B cell (primary cell): ENCODE data around the gene GPR156. TPM values are rescaled to one million over a fixed set of nuclear protein-coding genes. Genes with fewer than 3 reads are reported as not detected.

Experiments used
- ATAC-seq: fragments of 200-7000 bp; cut with Tn5 transposase; one replicate; pipeline ENCODE4 v1.10.0; 2021; ENCODE audit warnings: low read depth, mild to moderate bottlenecking, moderate number of reproducible peaks, moderate library complexity
- CTCF ChIA-PET: fragments of 350-600 bp; sonication (Branson Sonifier 250); formaldehyde crosslinking; loops from one replicate; lab custom pipeline; 2021; ENCODE audit warnings: antibody characterized with exemption, inconsistent platforms; lab: Charles Lee
- POLR2A ChIA-PET: fragments of 350-600 bp; sonication (Branson Sonifier 250); formaldehyde crosslinking; loops from one replicate; lab custom pipeline; 2021; ENCODE audit warnings: antibody characterized with exemption; lab: Charles Lee
- DNase-seq: peaks from one replicate; pipeline ENCODE4 v3.0.0; 2013
- H2AFZ ChIP-seq: 2 replicates; pipeline ENCODE4 v1.6.1; 2012; ENCODE audit warnings: mild to moderate bottlenecking, low read depth, low read length; ENCODE audit not compliant: insufficient read depth, poor library complexity, severe bottlenecking
- H3K27ac ChIP-seq, 2 donors: 1 replicate in 1 of 2; 2 replicates in 1 of 2; pipeline ENCODE4 v1.5.1; 2012 to 2013; ENCODE audit warnings: low read length in 2 of 2, mild to moderate bottlenecking in 2 of 2, moderate library complexity in 1 of 2
- H3K27me3 ChIP-seq, 4 experiments: fragments of 200-600 bp in 1 of 4; sonication (generic) in 1 of 4; replicated peaks in 1 of 4; 1 replicate in 2 of 4; 2 replicates in 2 of 4; pipeline versions ENCODE4 v1.6.1 to v1.7.0; 2013 to 2016; ENCODE audit warnings: low read length in 3 of 4, mild to moderate bottlenecking in 2 of 4, mixed read lengths in 1 of 4, moderate library complexity in 1 of 4; ENCODE audit not compliant: insufficient read depth in 4 of 4, control insufficient read depth in 3 of 4; ENCODE audit errors: control extremely low read depth in 1 of 4
- H3K36me3 ChIP-seq, 2 experiments: replicated peaks in 1 of 2; 1 replicate in 1 of 2; 2 replicates in 1 of 2; pipeline versions ENCODE4 v1.6.1 to v1.7.1; 2013; ENCODE audit warnings: low read length in 1 of 2; ENCODE audit not compliant: insufficient read depth in 2 of 2, control insufficient read depth in 1 of 2; ENCODE audit errors: control extremely low read depth in 1 of 2, extremely low read depth in 1 of 2
- H3K4me1 ChIP-seq, 2 donors: fragments of 200-600 bp in 1 of 2; sonication (generic) in 1 of 2; 1 replicate in 1 of 2; 2 replicates in 1 of 2; pipeline versions ENCODE4 v1.5.1 to v1.6.1; 2013 to 2017; ENCODE audit warnings: low read length in 2 of 2; ENCODE audit not compliant: control insufficient read depth in 2 of 2, insufficient read depth in 2 of 2
- H3K4me2 ChIP-seq: replicated peaks from 2 replicates; pipeline ENCODE3; 2012; ENCODE audit warnings: mild to moderate bottlenecking, low read depth, low read length; ENCODE audit not compliant: poor library complexity, severe bottlenecking
- H3K4me3 ChIP-seq, 5 experiments: fragments of 200-600 bp in 1 of 5; sonication (generic) in 1 of 5; 1 replicate in 3 of 5; 2 replicates in 2 of 5; pipeline versions ENCODE4 v1.5.1 to v1.7.0; 2011 to 2016; ENCODE audit warnings: low read length in 4 of 5, mild to moderate bottlenecking in 4 of 5, low read depth in 2 of 5, control low read depth in 1 of 5, moderate library complexity in 1 of 5; ENCODE audit not compliant: insufficient read depth in 1 of 5; ENCODE audit errors: control extremely low read depth in 1 of 5, extremely low read depth in 1 of 5
- H3K79me2 ChIP-seq: fragments of 200-600 bp; sonication (generic); one replicate; pipeline ENCODE4 v1.6.0; 2016; ENCODE audit warnings: low read length; ENCODE audit not compliant: control insufficient read depth, insufficient read depth
- H3K9ac ChIP-seq: fragments of 200-600 bp; sonication (generic); 2 replicates; pipeline ENCODE4 v1.6.1; 2017; ENCODE audit warnings: mild to moderate bottlenecking, low read length, moderate library complexity
- H3K9me3 ChIP-seq, 3 donors: one replicate each; pipeline versions ENCODE4 v1.6.1 to v1.7.1; 2013; ENCODE audit warnings: low read length in 2 of 3; ENCODE audit not compliant: control insufficient read depth in 2 of 3, insufficient read depth in 1 of 3; ENCODE audit errors: control extremely low read depth in 1 of 3
- H4K20me1 ChIP-seq: 2 replicates; pipeline ENCODE4 v1.6.0; 2012; ENCODE audit warnings: mild to moderate bottlenecking, low read length; ENCODE audit not compliant: insufficient read depth, control insufficient read depth, poor library complexity, severe bottlenecking
- H3K27ac Mint-ChIP-seq: one replicate; pipeline ENCODE4 v1.8.0; 2021; ENCODE audit warnings: mixed read lengths
- H3K27me3 Mint-ChIP-seq: one replicate; pipeline ENCODE4 v1.8.0; 2021; ENCODE audit warnings: mixed read lengths
- H3K4me1 Mint-ChIP-seq: one replicate; pipeline ENCODE4 v1.8.0; 2021; ENCODE audit warnings: mixed read lengths
- H3K4me3 Mint-ChIP-seq: one replicate; pipeline ENCODE4 v1.8.0; 2021; ENCODE audit warnings: mixed read lengths
- H3K9me3 Mint-ChIP-seq: one replicate; pipeline ENCODE4 v1.8.0; 2022; ENCODE audit warnings: mixed read lengths; ENCODE audit not compliant: insufficient read depth
- EZH2 ChIP-seq: IDR thresholded peaks from 2 replicates; pipeline ENCODE4 v1.6.1; 2012; ENCODE audit warnings: borderline replicate concordance, low read depth, mild to moderate bottlenecking, moderate library complexity, low read length; ENCODE audit not compliant: insufficient read depth, poor library complexity, severe bottlenecking
- WGBS: methylation state at CpG from one replicate; pipeline ENCODE4 v1.1.5; 2013; ENCODE audit warnings: missing lambda C conversion rate; ENCODE audit not compliant: insufficient coverage; 5-methylcytosine and 5-hydroxymethylcytosine counted together
- intact Hi-C: fragments of 100-400 bp; cut with micrococcal nuclease; formaldehyde crosslinking; loops from one replicate; pipeline ENCODE4 v1.10.0; 2022
- polyA plus RNA-seq: library from polyadenylated mRNA; depleted of rRNA; stranded (reverse); fragments of >200 nt; gene quantifications from 2 replicates; pipeline ENCODE4 v1.2.3, GENCODE V29; 2012
- total RNA-seq, 2 donors: library from RNA; stranded (reverse); fragments of 120-200 nt in 1 of 2; gene quantifications; 1 replicate in 1 of 2; 2 replicates in 1 of 2; pipeline versions ENCODE4 v1.2.3 to v1.2.4, GENCODE V29; 2013 to 2022
- TF ChIP-seq, protein P1 (sequence below): fragments of 200-600 bp; IDR thresholded peaks from one replicate; pipeline ENCODE4 v1.8.0; 2022; ENCODE audit warnings: antibody characterized with exemption, mild to moderate bottlenecking

Gene GPR156
- total and polyA plus RNA-seq, 2 donors (not counting 1 experiment from before 2014, with no cell fraction given): 0.03 to 0.20 TPM

DNA sequence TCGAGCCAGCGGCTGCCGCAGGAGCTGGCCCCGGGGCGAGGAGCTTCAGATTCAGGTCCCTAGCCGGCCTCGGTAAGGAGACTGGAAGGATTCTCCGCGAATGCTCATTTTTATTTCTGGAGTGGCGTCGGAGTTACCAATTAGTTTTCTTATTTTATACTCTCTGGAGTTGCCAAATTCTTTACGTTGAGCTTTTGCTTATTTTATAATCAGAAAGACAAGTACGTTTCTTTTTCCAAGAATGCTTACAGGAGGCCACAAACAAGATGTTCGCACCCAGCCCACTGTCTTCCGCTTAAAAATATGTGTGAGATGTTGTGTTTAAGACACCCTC, 453 bp upstream of the GPR156 start:
- no peak for TF ChIP-seq EZH2
- TF ChIP-seq, protein P1, sequence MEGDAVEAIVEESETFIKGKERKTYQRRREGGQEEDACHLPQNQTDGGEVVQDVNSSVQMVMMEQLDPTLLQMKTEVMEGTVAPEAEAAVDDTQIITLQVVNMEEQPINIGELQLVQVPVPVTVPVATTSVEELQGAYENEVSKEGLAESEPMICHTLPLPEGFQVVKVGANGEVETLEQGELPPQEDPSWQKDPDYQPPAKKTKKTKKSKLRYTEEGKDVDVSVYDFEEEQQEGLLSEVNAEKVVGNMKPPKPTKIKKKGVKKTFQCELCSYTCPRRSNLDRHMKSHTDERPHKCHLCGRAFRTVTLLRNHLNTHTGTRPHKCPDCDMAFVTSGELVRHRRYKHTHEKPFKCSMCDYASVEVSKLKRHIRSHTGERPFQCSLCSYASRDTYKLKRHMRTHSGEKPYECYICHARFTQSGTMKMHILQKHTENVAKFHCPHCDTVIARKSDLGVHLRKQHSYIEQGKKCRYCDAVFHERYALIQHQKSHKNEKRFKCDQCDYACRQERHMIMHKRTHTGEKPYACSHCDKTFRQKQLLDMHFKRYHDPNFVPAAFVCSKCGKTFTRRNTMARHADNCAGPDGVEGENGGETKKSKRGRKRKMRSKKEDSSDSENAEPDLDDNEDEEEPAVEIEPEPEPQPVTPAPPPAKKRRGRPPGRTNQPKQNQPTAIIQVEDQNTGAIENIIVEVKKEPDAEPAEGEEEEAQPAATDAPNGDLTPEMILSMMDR: no peak
- no peaks in the 10 kb centered on the region for H3K36me3 ChIP-seq
- ChIA-PET POLR2A (no interaction called here), CTCF (no interaction called here)
- peaks cover 0 to 15% (median 0%) of the 10 kb centered on the region in 3 donors for H3K9me3 ChIP-seq
- Mint-ChIP-seq H3K27me3 (peaks cover 56% of the 10 kb centered on the region), H3K4me1 (peaks cover 2% of the 10 kb centered on the region), H3K9me3 (peaks cover 3% of the 10 kb centered on the region), H3K4me3 (peak overlapping the region; percentile 30), H3K27ac (no peak overlapping the region)
- DNase-seq (no peak), ATAC-seq (no peak)
- no peaks in the 10 kb centered on the region for H3K79me2 ChIP-seq
- peaks cover 0 to 46% (median 23%) of the 10 kb centered on the region in 4 experiments for H3K27me3 ChIP-seq
- intact Hi-C loops: no loop called here
- no peak overlapping the region for H3K9ac ChIP-seq
- no peaks in the 10 kb centered on the region for H3K4me1 ChIP-seq
- WGBS: 12% methylated on average over 7 of the region's 15 CpGs
- H2AFZ ChIP-seq: no peak overlapping the region
- H3K4me2 ChIP-seq: peak overlapping the region; percentile 57
- no peak overlapping the region for H3K4me3 ChIP-seq
- no peaks in the 10 kb centered on the region for H4K20me1 ChIP-seq
- H3K27ac ChIP-seq: no peak overlapping the region

- Histone ChIP-seq H3K9me3 (no peaks in the 10 kb centered on the region), H3K4me2 (no peak overlapping the region), H3K79me2 (no peaks in the 10 kb centered on the region), H2AFZ (no peak overlapping the region), H3K9ac (no peak overlapping the region), H3K4me3 (no peak overlapping the region), H3K27me3 (peaks cover 0 to 26% (median 16%) of the 10 kb centered on the region in 4 experiments), H3K4me1 (no peaks in the 10 kb centered on the region), H3K27ac (no peak overlapping the region), H3K36me3 (no peaks in the 10 kb centered on the region), H4K20me1 (no peaks in the 10 kb centered on the region)
- DNase-seq: no peak
- 88% methylated on average over 3 of the region's 3 CpGs for WGBS
- Mint-ChIP-seq H3K27ac (no peak overlapping the region), H3K4me3 (no peak overlapping the region), H3K4me1 (peaks cover 2% of the 10 kb centered on the region), H3K27me3 (peaks cover 56% of the 10 kb centered on the region), H3K9me3 (peaks cover 4% of the 10 kb centered on the region)
- intact Hi-C loops: no loop called here
- no peak for ATAC-seq
- CTCF ChIA-PET: no interaction called here
- POLR2A ChIA-PET: no interaction called here
- no peak for TF ChIP-seq EZH2
- TF ChIP-seq, protein P1: no peak
Observed at GRCh38 chr3:120281261-120281660, 3.8 kb downstream of the GPR156 start.
